Hepatic stellate cell (primary cell): Measurements from ENCODE around the gene APOBEC4.

Experiments
- DNase-seq: peaks from one replicate; pipeline ENCODE4 v3.0.0; 2011; ENCODE audit warnings: low spot score

APOBEC4 gene

DNA sequence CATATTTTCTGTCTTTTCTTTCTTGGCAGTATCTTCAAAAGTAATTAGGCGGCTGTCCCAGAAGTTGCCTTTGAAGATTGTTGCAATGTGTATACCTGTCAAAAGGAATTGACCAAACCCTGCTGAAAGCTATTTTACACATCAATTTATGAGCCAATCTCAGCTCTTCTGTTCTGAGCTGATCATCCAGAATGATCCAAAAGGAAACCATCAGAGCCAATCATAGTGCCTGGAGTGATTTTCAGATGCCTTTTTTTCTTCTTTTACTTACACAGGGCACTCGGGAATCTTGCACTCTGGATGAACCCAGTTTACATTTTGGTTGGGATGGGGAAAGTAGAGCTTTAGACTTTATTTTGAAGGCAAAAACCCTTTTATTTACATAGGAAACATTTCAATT lies 21.8 kb upstream of the APOBEC4 start:
- DNase-seq = no peak

DNA sequence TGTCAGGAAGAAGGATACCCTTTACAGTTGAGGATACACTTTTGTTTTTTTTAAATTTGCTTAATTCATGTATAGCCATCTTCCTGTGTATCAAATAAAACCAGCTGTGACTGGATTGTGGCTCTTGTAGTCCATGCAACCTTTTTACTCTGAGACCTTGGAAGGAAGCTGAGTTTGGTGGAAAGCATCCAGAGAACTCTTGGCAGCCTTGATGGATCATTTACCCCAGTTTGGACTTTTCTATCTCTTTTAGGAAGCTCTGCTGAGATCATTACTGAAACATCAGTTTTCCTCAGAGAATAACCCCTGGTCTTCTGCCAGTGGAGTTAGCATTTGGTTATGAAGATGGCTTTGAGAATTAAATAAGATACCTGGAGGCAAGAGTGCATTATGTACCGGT lies 21.2 kb upstream of the APOBEC4 start:
- no peak for DNase-seq

DNA sequence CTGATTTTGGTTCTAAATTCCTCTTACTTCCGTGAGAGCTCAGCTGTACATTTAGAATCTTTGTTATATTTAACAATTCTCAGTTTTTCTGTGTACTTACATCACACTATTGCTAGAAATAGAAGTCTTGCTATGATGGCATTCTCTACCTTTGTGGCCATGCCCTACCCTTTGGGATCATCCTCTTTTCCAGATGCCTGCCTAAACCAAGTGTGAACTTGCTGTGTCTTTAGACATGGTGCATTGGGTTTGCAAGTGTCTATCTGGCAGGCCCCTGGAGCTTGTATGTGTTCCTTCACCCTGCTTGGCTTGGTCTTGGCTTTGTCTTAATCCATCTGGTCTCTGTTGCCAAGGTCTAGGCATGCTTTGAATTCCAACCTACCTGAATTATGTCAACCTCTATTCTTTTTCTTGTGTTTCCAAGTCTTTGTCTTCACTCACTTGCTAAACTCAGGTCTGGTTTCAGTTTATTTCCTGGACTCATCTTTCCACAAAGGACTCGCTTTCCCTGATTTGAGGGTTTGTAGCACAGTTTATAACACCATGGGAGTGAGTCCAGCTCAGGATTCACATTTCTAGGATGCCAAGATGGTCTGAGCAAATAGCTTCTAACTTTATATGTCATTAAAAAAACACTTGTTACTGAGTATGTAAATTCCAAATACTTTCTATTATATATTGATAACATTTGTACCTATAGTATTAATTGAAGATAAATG lies 20.6 kb upstream of the APOBEC4 start:
- no peak for DNase-seq

DNA sequence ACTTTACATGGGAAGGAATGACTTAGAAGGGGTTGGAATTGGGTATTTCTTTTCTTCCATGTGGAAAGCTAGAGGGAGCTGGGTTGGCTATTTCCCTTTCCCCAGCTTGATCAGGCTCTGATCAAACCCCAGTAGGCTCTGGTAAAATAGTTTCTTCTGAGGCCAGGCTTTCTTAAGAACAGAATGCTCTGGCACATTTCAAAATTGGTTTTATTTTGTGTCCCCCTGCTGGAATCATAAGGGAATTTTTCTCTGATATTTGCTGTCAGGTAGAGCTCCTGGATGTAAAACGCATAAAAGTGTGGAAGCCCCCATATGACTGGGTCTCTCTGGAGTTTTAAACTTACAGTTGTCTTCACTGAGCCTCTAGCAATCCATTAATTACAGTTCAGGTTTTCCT lies 17.1 kb upstream of the APOBEC4 start:
- no peak for DNase-seq

DNA sequence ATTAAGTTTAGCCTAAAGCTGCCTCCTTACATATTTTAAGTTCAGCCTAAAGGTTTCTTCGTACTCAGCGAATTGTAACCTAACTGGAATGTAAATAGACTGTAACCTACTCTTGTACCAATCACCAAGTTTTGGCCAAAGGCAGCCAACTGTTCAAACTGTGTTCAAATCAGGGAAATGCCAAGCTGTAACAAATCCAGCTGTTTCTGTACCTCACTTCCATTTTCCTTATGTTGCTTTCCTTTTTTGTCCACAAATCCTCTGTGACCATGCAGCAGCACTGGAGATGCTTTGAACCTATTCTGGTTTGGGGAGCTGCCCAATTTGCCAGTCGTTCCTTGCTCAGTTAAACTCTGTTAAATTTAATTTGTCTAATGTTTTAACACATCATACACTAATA lies 3.2 kb upstream of the APOBEC4 start:
- DNase-seq = no peak

DNA sequence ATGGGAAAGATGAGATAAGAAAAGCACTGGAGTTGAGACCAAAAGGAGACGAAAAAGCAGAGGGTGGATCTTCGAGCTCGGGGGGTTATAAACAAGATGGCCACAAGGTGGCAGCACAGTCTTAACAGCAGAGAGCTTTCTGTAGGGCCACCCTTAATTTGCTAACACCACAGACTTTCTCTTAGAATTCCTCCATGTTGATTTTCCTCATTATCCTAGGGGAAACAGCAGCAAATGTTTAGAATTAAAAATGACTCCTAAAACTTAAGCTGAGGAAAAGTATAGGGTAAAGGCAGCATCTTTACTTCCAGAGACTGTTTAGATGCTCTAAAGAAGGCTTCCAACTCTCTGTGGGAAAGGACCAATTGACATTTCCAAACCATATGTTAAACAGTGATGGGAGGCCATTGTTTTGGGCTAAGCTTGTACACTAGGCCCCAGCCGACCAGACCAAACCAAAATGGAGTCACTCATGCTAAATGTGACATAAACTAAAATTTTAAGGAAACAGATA lies 2.5 kb upstream of the APOBEC4 start:
- peak; percentile 72 for DNase-seq

DNA sequence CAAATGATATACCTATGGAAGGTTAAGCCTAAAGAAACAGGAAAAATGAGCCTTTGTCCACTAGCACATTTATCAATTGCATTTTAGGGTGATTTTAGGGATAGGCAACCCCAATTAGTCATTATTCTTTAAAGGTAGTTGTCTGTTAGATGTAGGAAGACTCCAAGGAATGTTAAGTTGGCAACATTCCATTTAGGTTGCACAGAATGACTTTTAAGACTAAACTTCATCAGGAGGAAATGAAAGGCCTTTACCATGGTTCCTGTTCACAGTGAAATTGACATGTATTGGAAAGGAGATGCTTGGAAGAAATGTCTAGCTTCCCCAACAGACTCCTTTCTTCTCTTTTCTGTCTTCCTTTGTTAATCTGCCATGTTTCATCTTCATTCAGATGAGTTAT lies 1.6 kb upstream of the APOBEC4 start:
- no peak for DNase-seq

DNA sequence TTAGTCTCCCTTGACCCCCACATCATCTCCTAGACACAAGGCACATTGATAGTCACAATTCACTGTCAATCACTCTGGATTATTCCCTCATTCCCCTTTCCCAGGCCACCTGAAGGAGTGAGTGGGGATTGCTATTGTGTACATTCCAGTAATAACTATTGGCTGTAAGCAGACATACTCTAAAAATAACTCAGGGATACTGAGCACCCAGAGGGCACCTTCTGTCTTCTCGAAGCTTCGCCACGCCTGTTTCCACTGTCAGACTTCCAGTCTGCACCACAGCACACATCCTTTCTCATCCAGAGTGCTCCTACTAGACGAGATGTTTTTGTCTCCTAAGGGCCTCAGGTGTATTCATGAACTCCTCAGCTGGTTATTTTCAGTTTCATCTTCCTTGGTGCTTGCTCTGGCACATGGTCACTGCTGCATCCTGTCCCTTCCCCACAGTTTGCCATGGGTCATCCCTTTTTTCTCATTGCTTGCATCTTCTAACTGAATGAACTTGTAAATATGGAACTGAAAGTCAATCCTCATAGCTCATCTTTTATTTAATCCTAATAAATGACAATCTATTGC lies 848 bp upstream of the APOBEC4 start:
- no peak for DNase-seq

DNA sequence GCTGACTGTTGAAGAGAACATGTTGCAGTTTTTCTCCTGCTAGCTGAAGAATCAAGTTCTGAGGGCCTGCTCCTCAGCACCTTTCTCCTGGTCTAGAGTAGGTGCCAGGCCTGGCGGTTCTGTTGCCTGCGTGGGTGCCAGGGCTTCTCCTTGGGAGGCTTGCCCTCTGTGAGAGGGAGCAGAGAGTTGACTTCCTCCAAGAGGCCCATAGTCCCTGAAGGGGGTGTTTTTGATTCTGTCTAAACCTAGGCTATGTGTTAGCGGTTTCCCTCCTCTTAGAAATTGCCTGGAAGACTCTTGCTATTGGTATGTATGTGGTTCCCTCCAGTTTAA lies 312 bp upstream of the APOBEC4 start:
- DNase-seq = no peak

DNA sequence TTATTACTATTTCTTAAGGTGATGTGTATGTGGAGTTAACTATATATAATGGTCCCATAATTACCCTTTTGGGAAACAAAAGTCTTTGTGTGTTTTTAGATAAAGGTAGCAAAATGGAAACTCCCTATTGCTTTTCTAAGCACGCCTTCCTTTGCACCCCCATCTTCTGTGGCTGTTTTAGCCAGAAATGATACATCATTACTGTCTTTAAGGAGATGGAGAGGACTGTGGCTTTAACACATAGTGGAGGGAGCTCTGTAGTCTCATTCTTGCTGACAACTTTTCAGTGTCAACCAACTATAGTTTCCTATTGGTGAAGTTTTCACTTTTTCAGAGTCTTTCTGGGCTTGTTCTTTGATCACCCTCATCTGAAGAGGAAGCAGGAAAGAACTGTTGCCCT lies 1.0 kb downstream of the APOBEC4 start:
- DNase-seq = no peak

DNA sequence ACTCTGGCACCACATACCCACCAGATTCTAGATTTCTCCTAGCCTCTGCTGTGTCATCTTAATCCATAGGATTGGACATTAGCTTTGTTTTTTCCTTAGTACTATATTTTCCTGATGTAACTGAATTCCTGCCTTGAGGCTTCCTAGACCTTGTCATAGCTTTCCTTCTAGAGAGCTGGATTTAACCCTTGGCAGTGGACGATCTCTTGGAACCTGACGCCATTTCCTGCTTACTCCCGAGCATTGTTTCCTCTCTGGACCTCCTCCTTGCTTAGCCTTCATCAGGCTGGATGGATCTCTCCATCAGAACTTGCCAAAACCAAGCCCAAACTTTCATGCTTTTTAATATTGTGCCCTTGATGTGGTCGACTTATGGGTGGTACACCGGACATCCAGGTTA lies 1.5 kb downstream of the APOBEC4 start:
- no peak for DNase-seq

DNA sequence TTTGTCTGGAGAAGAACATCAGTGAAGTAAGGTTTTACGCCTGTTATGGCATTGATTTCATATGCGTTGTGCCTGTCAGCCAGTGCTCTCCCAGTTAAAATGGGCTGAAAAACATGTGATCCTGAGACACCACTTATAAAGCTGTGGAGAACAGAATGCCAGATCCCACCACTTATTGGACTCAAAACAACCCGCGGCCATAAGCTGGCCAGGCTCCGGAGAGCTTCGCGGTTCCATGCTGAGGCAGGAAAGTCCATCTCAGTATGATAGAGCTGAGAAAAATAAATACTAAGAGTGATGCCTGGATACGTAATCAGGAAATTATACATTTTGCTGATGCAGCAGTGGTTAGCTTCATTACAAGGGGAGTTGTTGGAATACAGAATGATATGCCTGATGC lies 5.1 kb downstream of the APOBEC4 start:
- DNase-seq = no peak

DNA sequence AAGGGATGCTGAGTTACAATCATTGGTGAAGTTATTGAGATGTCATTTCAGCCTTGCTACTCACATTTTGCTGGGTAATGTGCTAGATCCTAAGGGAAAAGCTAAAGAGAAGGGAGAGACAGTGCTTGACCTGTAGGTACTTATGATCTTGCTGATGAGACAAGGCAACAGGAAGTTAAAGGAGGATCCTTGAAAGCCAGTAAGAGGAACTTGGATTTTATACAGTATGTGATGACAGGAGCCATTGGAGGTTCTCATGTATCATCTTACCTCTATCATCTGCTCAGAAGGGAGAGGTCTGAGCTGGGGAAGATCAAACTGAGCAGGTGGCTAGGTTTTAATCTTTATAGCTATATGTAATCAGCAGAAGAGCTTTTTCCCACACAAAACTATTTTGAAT lies 6.3 kb downstream of the APOBEC4 start:
- DNase-seq = no peak

DNA sequence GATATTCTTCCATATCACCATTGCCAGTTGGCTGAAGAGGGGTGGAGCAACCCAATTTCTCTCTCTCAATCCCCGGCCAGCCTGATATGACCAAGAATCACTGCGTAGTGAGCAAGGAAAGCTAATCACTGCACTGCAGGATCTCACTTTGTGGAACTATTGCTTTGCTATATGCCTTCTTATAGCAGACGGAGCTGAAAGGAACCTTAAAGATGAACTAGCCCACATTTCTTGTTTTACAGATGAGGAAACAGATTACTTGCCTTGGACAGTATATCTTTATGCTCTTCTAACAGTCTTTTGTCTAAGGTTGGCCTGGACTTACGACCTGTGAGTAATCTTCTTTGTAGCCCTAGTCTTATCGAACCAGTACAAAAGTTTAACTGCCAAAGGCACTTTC lies 7.6 kb downstream of the APOBEC4 start:
- no peak for DNase-seq

DNA sequence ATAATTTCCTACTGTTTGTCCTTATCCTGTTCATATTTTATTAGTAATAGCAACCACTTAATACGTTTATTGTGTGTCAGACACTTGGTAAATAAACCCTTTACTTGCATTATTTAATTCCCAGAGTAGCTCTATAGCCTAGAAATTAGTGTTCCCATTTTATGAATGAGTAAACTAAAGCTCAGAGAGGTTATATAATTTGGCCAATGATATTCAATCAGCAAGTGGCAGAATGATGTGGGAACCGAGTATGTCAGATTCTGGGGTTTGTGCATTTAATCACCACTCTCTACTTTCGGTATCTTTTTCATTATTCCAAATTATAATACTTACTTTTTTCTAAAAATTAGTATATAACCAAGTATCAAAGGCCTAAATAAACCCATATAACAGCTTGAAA lies 10.9 kb downstream of the APOBEC4 start:
- no peak for DNase-seq

DNA sequence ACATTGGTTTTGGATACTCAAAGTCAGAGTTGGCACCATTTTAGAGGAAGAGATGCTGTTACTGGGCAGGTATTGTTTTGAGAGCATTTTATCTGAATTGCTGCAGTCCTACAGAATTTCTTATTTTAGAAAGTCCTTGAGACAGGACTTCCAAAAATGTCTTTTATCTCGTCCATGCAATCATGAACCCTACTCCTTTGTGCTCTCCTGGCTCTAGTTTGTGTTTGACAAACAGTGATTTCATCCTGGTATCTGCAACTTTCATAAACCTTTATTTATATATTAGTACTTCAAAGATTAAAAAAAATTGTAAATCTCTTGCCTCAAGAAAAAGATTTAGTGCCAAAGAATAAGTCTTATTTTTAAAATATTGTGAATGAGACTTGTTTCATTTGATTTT lies 12.9 kb downstream of the APOBEC4 start:
- DNase-seq = no peak

DNA sequence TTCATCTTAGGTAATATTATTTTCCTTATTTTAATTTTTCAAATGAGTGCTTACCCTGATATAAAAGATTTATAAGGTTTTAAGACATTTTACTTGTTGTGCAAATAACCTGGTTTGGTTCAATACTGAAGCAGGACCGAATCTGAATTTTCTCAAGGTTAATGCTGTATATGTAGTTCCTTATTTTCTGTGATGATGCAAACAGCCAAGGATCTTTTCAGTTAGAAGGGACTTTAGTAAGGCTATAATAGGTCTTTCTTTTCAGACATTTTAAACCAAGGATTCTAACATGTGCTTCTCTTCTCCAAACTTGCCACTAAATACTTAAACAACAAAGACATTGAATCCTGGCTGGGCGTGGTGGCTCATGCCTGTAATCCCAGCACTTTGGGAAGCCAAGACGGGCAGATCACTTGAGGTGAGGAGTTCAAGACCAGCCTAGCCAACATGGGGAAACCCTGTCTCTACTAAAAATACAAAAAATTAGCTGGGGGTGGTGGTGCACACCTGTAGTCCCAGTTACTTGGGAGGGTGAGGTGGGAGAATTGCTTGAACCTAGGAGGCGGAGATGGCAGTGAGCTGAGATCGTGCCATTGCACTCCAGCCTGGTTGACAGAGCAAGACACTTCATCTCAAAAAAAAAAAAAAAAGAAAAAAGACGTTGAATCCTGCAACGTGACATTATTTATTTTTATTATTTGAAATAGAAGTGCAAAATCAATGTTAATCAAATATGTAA lies 14.3 kb downstream of the APOBEC4 start:
- DNase-seq = no peak

DNA sequence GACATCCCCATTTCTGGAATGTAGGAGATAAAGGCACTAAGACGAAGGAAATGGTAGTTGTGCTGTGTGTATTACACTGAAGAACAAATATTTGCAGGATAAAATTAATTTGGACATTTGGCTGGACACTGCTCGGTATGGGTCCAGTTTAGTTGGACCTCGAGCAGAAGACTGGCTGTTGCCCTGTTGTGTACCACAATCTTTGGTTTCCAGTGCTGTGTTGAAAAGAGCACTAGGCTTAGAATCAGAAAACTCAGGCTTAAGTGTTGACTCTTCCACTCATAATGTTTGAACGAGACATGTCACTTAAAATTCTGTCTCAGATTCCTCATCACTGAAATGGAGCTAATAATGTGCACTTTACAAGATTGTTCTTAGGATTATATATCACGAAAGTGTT lies 16.3 kb downstream of the APOBEC4 start:
- DNase-seq = no peak

DNA sequence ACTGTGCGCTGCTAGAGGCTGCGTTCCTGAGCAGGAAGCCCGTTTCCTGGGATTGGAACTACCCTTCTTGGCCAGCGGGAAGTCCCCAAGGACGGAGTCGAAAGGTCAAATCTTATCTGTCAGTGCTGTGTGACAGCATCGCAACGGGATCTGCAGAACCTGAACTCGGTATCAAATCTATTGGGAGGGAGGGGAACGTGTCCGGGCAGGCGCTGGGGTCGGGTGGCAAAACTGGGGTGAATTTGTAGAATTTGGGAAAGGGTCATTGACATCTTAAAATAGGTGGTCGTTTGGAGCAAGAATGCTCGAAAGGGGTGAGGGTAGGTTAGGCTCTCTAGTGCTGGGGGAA lies 16.8 kb downstream of the APOBEC4 start:
- DNase-seq = no peak

DNA sequence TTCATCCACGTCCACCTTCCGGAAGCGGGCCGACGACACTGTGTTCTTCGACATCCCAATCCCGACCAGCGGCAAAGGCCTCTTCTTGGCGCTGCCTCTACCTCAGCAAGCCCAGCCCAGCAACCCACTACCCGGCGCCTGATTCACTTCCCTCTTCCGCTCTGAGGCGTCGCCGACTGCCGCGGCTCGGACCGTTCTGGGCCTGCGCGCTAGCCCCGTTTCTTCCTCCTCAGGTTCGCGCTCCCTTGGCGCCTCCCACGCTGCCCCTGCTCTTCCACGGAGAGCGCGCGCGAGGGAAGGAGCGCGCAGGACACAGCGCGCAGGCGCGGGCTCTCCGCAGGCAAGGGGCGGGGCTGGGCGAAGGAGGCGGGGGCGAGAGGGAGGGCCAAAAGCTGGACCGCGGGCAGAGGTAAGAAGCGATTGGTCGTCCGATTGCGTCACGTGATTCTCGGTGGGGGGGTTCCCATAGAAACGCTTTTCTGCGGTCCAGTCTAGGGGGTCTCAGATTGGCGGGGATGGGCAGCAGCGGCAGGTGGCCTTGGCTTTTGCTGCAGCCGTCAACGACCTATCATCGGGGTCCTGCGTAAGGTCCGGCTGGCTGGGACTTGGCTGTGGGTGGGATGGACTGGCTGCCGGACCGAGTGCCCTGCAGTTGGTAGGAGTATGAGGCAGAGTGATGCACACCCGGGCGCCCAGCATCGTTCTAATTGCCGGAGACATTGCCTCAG lies 17.3 kb downstream of the APOBEC4 start, which contains the start of gene ARPC5:
Gene ARPC5 (minus strand): TSS at position 178 of the 728 bp plus-strand sequence. CDS start 124 bp downstream, at position 54.
- DNase-seq = peak; percentile 92

DNA sequence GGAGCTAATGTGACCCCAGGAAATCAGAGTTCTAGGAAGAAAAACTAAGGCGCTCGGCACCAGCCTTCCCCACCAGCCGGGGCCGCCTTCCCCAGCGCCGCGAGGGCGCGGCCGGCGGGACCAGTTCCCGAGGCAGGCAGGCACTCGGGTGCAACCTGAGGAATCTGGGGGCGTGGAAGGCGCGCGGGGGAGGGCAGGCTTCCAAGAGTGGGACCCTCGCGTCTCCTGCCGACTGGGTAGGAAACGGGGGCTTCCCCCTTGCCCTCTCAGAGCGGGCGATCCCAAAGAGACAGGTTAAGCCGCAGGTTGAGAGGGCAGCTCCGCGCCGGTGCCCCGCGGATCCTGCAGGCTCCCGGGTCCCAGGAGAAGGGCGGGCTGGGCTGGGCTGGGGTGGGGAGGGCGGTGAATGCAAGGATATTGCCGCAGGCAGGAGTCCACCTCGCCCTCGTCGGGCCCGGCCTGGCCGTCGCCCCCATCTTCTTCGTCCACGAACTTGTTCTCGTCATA lies 18.0 kb downstream of the APOBEC4 start:
- DNase-seq = peak; percentile 24

DNA sequence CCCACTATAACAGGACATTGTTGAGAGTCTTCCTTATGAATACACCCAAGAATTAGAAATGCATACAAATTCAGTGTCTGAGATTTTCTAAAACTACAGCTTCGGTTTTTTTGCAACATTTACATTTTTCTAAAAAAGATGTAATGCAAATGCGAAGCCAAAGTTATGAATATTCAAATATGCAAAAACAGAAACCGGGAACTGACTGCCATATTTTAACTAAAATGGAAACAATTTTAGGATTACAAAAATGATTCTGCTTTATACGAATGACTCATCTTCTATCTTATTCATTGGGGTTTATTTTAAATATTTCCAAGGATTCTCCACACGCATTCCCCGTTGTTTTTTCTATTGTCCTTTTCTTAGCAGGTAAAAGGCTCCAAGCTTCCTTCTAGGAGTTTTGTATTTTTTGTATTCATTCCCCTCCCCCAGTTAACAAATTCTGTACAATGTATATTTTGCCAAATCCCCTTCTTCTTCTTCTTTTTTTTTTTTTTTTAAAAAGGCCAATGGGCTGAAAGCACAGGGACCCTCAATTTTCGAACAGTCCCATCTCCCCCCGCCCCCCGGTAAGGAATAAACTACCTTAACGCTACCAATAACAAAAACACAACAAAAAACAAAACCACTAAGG lies 18.6 kb downstream of the APOBEC4 start:
- no peak for DNase-seq
